Hepatic stellate cell (primary cell): Measurements from ENCODE around the gene LEF1.
A peak's percentile ranks its signal among the peaks of the same experiment; 100 is the strongest.
"Not testable (repeated sequence)": the region's sequence is repeated elsewhere in the genome, so short reads cannot be mapped to it uniquely, and the experiment has no call there.

Experiments
- DNase-seq: peaks from one replicate; pipeline ENCODE4 v3.0.0; 2011; ENCODE audit warnings: low spot score

The LEF1 gene

GRCh38 chr4:108031427-108032083, 137.2 kb downstream of the LEF1 start:
- no peak for DNase-seq

DNA sequence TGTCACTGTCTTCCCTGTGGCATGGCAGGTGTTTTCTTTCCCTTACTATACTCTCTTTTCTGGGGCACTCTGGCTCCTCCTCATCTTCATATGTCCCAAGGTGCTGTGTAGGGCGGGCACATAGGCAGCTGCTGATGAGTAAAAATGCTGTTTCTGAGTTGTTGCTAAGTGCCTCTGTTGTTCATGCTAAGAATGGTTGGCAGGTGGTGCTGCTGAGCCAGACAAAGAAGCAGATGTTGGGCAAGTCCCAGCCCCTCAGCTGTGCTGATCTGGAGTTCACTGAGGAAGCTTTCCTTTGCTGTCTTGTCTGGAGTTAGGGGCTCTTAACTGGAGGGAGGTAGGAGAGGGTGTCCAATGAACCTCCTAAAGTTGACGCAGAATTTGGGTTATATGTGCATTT, 138.4 kb downstream of the LEF1 start:
- peak; percentile 37 for DNase-seq

DNA sequence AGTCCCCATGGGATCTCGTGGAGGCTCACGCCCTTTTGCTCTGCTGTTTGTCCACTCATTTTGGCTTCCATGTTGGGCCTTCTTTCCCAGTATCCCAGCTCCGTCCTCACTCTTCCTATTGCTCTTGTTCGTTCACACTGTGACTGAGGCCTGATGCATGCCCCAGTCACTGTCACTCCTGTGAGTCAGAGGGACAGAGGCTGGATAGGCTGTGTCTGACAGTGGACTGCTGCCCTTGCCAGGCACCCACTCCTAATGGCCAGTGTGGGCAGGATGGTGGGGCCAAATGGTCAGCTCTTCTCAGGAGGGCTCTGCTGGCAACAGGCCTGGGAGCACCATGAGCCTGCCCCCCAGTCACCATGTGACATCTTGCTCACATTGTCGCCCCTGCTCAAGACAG, 139.0 kb downstream of the LEF1 start:
- peak; percentile 22 for DNase-seq

DNA sequence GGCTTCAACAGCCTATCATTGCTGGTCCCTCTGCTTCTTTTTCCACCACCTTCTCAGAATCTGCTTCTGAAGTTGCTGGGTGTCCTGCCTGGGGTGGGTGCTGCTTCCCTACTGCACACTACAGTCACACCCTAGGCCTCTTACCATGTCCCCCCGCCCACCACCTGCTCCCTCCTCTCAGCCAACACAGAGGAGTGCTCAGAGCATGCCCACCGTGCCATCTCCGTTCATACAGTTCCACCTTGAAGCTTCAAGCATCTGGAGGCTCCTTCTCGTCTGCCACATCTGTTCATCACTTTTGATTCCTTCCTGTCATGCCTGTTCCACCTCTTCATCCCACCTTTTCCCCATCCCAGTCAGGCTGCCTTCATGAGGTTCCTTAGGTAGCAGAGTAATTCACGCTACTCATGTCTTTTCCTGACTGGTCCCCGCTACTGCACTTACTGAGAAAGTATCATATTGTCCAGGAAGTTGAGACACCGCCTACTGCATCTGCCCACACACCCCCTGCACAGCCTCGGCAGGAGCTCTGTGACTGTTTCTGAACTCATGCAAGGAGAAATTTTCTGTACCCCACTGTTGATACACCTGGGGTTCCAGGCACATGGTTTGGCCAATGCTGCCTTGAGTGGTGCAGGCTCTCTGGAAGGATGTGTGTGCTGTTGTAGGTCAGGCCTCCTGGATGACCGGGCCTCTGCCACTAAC, 139.6 kb downstream of the LEF1 start:
- DNase-seq = no peak

DNA sequence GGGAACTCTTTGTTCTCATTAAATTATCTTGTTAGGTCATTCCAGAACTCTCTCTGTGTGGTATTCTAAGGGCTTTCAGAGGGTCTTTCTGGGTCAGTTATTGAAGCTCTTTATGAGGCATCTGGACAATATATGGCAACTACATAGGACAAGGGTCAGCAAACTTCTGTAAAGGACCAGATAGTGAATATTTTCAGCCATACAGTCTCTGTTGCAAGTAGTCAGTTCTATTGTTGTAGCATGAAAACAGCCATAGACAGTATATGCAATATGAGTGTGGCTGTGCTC, 143.9 kb downstream of the LEF1 start:
- no peak for DNase-seq

GRCh38 chr4:108024085-108024877, 144.5 kb downstream of the LEF1 start:
- no peak for DNase-seq

- DNase-seq = no peak
Measured at GRCh38 chr4:108018884-108019187, 149.9 kb downstream of the LEF1 start.

DNA sequence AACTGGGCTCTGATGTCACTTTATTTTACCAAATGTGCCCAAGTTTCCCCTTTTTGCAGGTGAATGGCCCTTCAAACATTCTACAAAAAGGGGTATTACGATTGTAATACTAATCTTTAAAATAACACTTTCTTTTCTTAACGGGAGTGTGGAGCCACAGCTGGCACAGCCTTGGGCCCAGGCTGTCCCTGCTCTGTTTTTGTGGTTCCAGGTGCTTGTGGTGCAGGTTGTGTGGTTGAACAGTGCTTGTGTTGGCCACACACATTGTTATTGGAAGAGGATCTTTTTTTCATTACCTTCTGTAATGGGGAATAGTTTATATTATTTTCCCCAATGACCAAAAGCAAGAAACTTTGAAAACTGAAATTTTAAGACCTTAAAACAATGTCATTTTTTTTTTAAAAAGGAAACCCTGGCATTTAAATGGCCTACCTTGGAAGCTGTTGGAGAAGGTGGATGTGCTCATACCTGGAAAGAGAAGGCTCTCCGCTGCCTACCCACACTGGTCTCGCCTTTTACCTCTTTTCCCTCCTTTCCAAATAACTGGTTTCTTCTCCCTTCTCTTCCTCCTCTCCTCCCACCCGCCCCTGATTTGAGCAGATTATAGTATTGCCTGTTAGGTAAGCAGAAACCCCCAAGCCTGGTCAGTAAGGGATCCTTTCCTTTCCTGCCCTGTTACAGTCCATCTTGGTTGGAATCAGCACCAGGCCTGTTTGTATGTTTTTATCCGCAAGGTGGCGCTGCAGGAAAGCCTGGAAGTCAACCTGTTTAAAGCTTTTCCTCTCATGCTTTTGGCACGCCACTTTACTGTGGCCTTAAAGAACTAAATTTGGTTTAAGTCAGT, 150.5 kb downstream of the LEF1 start:
- peak; percentile 60 for DNase-seq

GRCh38 chr4:108013955-108014354, 154.8 kb downstream of the LEF1 start:
- DNase-seq = no peak

DNA sequence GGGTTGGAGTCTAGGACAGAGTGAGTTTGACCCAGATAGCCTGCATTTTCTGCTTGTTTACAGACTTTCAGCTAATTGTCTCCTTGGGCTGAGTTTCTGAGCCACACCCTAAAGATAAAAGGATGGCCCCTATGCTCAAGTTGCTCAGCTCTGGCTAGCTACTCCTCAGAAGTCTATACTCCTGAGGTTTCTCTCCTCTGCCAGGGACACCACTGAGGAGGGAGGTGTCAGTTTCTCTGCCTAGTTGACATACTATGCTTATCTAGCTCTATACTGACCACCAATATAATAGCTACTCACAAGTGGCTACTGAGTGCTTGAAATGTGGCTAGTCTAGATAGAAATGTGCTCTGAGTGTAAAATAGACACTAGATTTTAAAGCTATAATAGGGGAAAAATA, 155.4 kb downstream of the LEF1 start:
- DNase-seq = no peak

GRCh38 chr4:108012382-108012781, 156.3 kb downstream of the LEF1 start:
- not testable (repeated sequence) for DNase-seq

- DNase-seq = peak; percentile 68
Measured at GRCh38 chr4:108010167-108010566, 158.6 kb downstream of the LEF1 start.

GRCh38 chr4:108008721-108009120, 160.0 kb downstream of the LEF1 start:
- DNase-seq = peak; percentile 37

GRCh38 chr4:108007984-108008383, 160.7 kb downstream of the LEF1 start:
- DNase-seq = no peak

- DNase-seq = no peak
Measured at GRCh38 chr4:108006361-108006760, 162.4 kb downstream of the LEF1 start.

- no peak for DNase-seq
Measured at GRCh38 chr4:108005807-108006206, 162.9 kb downstream of the LEF1 start.

GRCh38 chr4:108004646-108005045, 164.1 kb downstream of the LEF1 start:
- no peak for DNase-seq

DNA sequence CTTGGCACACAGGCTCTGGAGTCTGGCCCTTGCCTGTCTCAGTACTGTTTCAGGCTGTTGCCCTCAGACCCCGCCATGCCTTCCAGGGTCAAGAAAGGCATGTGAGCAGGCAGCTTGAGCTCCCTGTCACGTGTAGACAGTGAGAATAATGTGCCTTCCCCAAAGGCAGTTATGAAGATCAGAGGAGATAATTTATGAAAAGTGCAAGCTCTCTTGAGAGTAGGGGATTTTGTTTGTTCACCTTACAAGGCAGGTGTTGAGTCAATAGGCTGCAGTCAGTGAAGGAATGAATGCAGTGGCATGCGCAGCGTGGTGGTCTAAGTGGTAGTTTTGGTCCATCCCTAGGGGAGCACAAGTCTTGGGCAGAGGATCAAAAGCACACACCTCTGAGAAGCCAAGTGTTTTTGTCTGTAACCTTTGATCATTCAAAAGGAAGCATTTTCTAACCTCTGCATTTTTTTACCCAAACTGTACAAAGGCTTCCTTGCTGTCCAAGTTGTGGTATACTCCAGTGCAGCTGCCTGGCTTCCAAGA, 164.7 kb downstream of the LEF1 start:
- no peak for DNase-seq

- no peak for DNase-seq
Measured at GRCh38 chr4:108001540-108002135, 167.1 kb downstream of the LEF1 start.

GRCh38 chr4:107999932-108000539, 168.7 kb downstream of the LEF1 start:
- no peak for DNase-seq

GRCh38 chr4:107997794-107998193, 170.9 kb downstream of the LEF1 start:
- no peak for DNase-seq
